GM10266 (cell line): Measurements from ENCODE around the gene CHD3.

Experiments
- DNase-seq: peaks from one replicate; pipeline ENCODE4 v3.0.0; 2012; ENCODE audit errors: extremely low spot score
- CTCF ChIP-seq: IDR thresholded peaks from 2 replicates; pipeline ENCODE4 v1.5.1; 2012; ENCODE audit warnings: mild to moderate bottlenecking, low read depth; ENCODE audit not compliant: control insufficient read depth, insufficient read depth; ENCODE audit errors: missing control alignments

The CHD3 gene

GRCh38 chr17:7885367-7886226, 3.0 kb upstream of the CHD3 start:
- TF ChIP-seq CTCF, result no peak
- DNase-seq, result peak; percentile 85

DNA sequence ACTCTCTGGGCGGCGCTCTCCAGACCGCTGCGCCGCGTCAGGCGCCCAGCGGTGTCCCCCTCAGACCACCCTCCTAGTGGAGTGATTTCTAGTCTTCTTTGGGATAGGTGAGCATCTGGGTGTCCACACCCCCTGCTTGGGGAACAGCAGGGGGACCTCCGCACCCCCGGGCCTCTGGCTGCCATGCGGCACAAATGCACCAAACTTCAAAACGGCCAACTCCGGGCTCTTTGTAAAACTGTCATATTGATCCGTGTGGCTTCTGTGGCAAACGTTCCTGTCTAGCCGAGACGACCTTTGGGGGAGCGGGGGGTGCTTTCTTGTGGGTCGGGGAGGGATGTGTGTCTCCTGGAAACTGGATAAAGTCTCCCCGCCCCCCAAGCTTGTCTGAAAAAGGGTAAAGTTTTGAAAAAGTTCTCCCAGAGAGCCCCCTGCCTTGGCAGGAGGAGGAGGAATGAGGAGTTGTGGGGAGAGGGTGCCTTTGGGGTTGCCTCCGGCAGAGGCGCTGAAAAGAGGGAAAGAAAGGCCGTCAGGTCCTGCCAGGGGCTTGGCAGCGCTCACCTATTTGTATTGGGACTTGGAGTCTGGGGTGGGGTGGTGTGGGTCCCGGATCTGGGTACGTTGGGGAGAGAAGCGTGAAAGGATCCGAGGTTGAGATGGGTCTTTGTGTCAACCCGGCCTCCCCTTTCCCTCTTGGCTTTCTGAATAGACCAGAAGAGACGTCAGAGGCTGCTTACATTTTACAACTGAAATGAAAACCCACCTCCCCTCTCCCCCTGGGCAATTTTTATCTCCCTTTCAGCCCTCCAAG, 2.2 kb upstream of the CHD3 start:
- peak; percentile 62 for DNase-seq
- TF ChIP-seq CTCF, result no peak

GRCh38 chr17:7887038-7887481, 1.5 kb upstream of the CHD3 start:
- no peak for DNase-seq
- TF ChIP-seq CTCF, result no peak

DNA sequence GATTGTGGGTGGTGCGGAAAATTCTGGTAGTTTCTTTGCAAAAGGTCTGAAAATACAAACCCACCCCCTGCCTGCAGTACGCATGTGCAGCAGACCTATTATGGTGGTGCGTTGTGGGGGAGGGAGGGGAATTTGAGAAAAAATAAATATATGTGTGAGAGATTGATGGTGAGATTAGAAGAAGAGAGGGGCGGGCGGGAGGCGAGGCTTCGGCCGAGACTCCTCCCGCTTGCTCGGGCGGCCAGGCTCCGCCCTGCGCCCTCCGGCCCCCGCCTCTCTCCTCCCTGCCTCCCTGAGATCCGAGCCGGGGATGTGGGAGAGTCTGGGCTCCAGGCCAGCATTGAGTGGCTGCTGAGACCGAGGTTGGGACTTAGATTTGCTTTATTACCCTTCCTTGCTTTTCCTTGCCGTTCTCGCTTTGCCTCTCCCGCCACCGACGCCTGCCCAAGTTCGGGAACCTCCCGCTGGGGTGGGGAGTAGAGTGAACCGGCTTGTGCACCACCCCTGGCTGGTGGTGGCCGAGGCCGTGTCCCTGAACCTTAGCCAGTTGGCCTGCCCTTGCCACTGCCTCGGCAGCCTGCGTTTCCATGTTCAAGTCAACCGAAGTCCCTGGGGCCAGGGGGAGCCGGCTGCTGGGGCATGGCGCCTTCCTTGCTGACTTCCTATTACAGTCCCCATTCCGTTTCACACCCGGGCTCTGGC, 956 bp upstream of the CHD3 start:
- TF ChIP-seq CTCF, result no peak
- peak; percentile 91 for DNase-seq

DNA sequence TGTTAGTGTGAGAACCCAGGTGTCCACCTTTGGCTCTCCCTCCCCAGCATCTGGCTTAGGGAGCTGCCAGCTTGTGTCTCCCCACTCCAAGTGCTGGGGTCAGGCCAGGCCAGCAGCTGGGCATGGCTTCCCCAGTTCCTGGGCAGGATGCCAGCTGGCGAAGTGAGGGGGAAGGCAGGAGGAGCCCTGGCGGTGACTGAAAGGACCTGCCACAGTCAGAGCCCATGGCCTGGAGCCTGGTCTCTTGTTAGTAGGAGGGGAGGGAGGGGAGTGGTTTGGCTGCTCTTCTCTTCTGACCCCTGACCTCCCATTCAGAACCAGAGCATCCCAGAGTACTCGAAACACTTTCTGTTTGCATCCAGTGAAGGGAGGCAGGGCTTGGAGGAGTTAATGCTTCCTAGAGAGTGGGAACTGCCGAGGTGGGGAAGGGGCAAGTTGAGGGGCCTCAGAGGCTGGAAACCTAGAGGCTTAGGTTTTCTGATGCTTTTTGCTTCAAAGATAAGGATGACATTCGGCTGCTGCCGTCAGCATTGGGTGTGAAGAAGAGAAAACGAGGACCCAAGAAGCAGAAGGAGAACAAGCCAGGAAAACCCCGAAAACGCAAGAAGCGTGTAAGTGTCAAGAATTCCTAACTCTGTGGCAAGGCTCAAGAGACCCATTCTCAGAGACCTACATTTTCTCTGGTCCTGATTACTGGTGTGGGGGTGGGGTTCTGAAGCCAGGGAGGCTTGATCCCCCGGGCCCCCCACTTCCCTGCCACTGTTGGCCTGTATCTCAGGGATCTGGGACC, 772 bp downstream of the CHD3 start:
- no peak for DNase-seq
- TF ChIP-seq CTCF, result no peak

DNA sequence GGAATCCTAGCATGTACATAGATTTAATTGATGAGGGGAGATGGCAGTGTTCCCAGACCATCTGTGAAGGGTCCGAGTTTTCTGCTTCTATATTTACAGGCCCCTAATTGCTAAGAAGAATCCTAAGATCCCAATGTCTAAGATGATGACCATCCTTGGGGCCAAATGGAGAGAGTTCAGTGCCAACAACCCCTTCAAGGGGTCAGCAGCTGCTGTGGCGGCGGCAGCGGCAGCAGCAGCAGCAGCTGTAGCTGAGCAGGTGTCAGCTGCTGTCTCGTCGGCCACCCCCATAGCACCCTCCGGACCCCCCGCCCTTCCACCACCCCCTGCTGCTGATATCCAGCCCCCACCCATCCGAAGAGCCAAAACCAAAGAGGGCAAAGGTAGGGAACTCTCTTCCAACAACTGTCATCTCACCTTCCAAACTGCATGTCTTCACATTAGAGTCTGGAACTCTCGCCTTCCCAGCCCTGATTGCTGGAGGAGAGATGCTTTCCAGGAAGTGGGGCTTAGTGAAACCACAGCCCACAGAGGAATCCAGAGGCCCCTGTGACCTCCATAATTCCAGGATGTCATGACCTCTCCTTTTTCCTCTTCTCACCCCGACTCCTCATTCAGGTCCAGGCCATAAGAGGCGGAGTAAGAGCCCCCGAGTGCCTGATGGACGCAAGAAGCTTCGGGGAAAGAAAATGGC, 4.7 kb downstream of the CHD3 start:
- no peak for DNase-seq
- TF ChIP-seq CTCF, result no peak
